IPS DF 6.9 (cell line): ENCODE measurements around the gene SH2D5.
A peak's percentile ranks its signal among the peaks of the same experiment; 100 is the strongest.
"Not testable (repeated sequence)": the region's sequence is repeated elsewhere in the genome, so short reads cannot be mapped to it uniquely, and the experiment has no call there.

Source experiments
- DNase-seq: peaks from one replicate; pipeline ENCODE4 v3.0.0-alpha.2; 2013; ENCODE audit warnings: low read depth, low spot score
- H3K27ac ChIP-seq: one replicate; pipeline ENCODE4 v1.5.1; 2013; ENCODE audit warnings: low read length, control low read depth
- H3K27me3 ChIP-seq: 2 replicates; pipeline ENCODE4 v1.6.1; 2013; ENCODE audit warnings: mild to moderate bottlenecking, low read length; ENCODE audit not compliant: control insufficient read depth, insufficient read depth
- H3K36me3 ChIP-seq: 2 replicates; pipeline ENCODE4 v1.6.1; 2013; ENCODE audit warnings: low read length; ENCODE audit not compliant: control insufficient read depth, insufficient read depth
- H3K4me1 ChIP-seq: 2 replicates; pipeline ENCODE4 v1.6.1; 2013; ENCODE audit warnings: low read length; ENCODE audit not compliant: control insufficient read depth, insufficient read depth
- H3K4me3 ChIP-seq: 2 replicates; pipeline ENCODE4 v1.5.1; 2013; ENCODE audit warnings: mild to moderate bottlenecking, low read length
- H3K9me3 ChIP-seq: 2 replicates; pipeline ENCODE4 v1.6.1; 2013; ENCODE audit warnings: low read length, inconsistent platforms; ENCODE audit not compliant: control insufficient read depth, insufficient read depth
- WGBS: extraction: QIAGEN DNeasy Blood & Tissue Kit; methylation state at CpG from one replicate; pipeline ENCODE4 v1.1.7; 2013; ENCODE audit warnings: mixed read lengths, missing lambda C conversion rate; ENCODE audit not compliant: insufficient read length, insufficient coverage; 5-methylcytosine and 5-hydroxymethylcytosine counted together

The SH2D5 gene

DNA sequence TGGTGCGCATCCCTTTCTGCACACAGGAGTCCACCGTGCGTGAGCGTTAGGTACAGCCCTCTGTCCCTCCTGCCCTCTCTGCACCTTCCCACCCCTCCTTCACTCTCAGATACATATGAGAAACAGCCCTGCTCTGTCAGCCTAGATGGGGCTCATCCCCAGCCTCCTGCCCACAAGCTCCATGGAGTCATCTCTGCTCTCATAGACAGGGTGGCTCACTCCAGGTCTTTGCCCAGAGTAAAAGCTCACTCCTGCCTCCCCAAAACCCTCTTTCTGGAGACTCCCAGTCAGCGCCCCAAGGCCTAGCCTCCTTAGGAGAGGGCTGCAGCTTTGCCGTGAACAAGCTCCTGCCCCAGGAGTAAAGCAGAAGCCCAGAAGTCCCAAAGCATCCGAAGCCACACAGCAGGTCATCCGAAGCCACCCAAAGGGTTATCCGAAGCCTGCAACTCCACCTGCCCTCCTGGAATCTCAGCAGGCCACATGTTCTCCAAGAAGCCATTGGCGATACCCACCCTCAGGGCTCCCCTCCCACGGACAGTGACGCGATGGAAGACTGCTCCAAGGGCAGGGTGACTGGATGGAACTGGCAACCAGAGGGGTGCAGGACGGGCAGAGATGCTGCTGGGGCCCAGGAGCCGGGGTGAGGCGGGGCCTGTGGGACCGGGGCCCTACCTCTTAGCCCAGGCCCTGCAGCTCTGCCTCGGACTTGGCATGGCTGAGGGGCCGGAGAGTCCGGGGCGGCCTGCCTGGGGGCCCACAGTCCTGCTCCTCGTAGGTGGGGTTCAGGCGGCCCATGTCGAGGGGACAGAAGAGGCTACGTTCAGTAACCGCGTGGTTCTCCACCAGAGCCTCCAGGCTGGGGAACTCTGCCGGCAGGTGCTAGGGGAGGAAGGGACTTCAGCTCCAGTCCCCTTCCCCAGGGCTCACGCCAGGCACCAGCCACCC, 11.1 kb downstream of the SH2D5 start:
- no peak for DNase-seq
- H3K36me3 ChIP-seq: no peaks in the 10 kb centered on the region; the same call in 1 of the 2 replicates
- H3K27ac ChIP-seq: no peak overlapping the region
- WGBS: no CpG with 5 or more reads among the region's 29 CpGs
- H3K4me3 ChIP-seq: no peak overlapping the region
- peaks cover 2% of the 10 kb centered on the region; the same call in 1 of the 2 replicates for H3K4me1 ChIP-seq
- H3K27me3 ChIP-seq: no peaks in the 10 kb centered on the region
- no peaks in the 10 kb centered on the region for H3K9me3 ChIP-seq

DNA sequence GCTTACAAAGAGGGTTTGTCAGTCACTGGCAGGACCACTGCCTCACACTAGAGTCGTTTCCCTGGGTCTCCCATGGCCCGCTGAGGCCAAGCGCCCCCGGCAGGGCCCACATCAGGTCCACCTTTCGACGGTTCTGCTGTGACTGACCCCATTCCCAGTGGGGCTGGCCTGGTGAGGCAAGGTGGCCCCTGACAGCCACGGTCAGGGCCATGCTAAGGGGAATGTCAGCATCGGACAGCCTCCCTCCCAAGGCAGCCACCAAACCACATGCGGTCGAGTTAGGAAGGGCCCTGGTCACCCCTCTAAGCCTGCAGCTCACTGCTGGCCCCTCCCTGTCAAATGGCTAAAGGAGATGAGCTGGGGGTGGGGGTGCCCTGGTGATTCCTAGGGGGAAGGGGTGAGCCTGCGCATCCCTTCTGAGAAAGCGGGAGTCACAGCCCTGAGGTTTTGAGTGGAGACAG, 11.8 kb downstream of the SH2D5 start:
- no peak for DNase-seq
- no peaks in the 10 kb centered on the region for H3K27me3 ChIP-seq
- H3K27ac ChIP-seq: no peak overlapping the region
- no peak overlapping the region for H3K4me3 ChIP-seq
- no peaks in the 10 kb centered on the region for H3K9me3 ChIP-seq
- WGBS: no CpG with 5 or more reads among the region's 12 CpGs
- peaks cover 4% of the 10 kb centered on the region; the same call in 1 of the 2 replicates for H3K4me1 ChIP-seq
- no peaks in the 10 kb centered on the region; the same call in 1 of the 2 replicates for H3K36me3 ChIP-seq

DNA sequence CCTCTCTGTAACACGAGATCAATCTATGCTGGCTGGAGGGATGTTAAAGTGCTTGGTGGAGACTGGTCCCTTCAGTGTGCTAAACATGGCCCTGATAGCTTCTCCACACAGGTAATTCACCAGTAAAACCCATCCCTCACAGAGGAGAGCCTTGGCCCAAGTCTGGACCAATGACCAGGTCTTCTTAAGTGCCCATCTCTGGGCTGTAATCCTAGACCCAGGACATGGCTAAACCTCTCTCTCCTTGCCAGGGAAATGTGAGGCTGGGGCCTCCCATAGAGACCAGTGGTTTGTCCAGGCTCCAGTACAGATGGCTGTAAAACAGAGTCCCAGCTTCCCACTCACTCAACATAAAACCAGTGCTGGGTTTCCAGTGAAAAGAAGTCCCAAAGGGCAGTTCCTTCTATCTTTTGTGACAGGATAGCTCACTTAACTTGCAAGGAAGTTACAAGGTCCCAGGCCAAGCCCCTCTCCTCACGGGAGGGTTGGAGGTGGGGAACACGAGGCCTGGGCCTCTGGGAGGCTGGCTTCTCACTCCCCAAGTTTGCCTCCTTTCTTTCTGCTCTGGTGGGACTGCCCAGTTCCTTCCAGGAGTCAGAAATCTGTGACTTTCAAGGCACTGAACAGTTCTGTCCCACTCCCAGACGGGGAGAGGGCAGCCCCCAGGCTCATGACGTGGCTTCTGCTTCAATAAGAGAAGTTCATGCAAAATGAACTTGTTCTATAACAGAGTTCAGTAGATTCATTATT, 12.5 kb downstream of the SH2D5 start:
- DNase-seq: no peak
- no peaks in the 10 kb centered on the region for H3K27me3 ChIP-seq

DNA sequence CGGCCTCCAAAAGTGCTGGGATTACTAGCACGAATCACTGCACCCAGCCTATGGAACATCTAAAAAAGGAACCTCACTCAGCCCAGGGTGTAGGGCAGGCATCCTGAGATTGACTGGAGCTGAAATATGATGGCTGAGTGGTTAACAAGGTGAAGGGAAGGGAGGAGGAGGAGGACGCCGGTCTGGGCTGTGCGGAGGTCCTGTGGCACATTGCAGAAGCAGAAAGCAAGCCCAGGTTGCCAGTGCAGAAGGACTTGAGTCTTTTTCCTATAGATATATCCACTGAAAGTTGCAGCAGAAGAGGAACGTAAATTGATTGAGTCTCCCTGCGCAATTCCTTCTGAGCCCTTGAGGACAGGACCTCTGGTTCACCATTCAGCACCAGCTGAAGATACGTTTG, 13.2 kb downstream of the SH2D5 start:
- H3K36me3 ChIP-seq: no peaks in the 10 kb centered on the region; the same call in 1 of the 2 replicates
- no peak for DNase-seq
- no peaks in the 10 kb centered on the region for H3K27me3 ChIP-seq
- H3K4me1 ChIP-seq: peaks cover 4% of the 10 kb centered on the region; the same call in 1 of the 2 replicates
- no CpG with 5 or more reads among the region's 8 CpGs for WGBS
- no peaks in the 10 kb centered on the region for H3K9me3 ChIP-seq
- H3K27ac ChIP-seq: no peak overlapping the region
- H3K4me3 ChIP-seq: no peak overlapping the region

More for the DNA sequence above, 12.5 kb downstream of the SH2D5 start:
- no CpG with 5 or more reads among the region's 5 CpGs for WGBS
- Histone ChIP-seq H3K36me3 (no peaks in the 10 kb centered on the region; the same call in 1 of the 2 replicates), H3K4me3 (no peak overlapping the region), H3K9me3 (no peaks in the 10 kb centered on the region), H3K27ac (no peak overlapping the region), H3K4me1 (peaks cover 4% of the 10 kb centered on the region; the same call in 1 of the 2 replicates)

DNA sequence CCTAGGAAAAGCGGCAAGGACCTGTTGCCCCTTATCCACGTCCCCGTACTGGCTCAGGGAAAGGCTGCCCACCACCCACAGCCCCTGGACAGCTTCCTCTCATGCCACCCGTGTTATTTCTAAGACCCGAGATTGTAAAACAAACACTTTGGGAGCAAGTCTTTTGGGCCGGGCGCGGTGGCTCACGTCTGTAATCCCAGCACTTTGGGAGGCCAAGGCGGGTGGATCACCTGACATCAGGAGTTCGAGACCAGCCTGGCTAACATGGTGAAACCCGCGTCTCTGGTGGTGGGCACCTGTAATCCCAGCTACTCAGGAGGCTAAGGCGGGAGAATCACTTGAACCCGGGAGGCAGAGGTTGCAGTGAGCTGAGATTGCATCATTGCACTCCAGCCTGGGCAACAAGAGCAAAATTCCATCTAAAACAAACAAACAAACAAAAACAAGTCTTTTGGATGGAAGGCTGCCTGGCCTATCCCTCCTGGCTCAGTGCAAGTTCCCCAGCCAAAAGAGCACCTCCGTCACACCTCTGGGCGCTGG, 14.1 kb downstream of the SH2D5 start:
- no CpG with 5 or more reads among the region's 17 CpGs for WGBS
- peak overlapping the region; percentile 67; the same call in 1 of the 2 replicates for H3K4me3 ChIP-seq
- not testable (repeated sequence) for H3K27me3 ChIP-seq, H3K9me3 ChIP-seq, H3K36me3 ChIP-seq, H3K4me1 ChIP-seq, DNase-seq, H3K27ac ChIP-seq

DNA sequence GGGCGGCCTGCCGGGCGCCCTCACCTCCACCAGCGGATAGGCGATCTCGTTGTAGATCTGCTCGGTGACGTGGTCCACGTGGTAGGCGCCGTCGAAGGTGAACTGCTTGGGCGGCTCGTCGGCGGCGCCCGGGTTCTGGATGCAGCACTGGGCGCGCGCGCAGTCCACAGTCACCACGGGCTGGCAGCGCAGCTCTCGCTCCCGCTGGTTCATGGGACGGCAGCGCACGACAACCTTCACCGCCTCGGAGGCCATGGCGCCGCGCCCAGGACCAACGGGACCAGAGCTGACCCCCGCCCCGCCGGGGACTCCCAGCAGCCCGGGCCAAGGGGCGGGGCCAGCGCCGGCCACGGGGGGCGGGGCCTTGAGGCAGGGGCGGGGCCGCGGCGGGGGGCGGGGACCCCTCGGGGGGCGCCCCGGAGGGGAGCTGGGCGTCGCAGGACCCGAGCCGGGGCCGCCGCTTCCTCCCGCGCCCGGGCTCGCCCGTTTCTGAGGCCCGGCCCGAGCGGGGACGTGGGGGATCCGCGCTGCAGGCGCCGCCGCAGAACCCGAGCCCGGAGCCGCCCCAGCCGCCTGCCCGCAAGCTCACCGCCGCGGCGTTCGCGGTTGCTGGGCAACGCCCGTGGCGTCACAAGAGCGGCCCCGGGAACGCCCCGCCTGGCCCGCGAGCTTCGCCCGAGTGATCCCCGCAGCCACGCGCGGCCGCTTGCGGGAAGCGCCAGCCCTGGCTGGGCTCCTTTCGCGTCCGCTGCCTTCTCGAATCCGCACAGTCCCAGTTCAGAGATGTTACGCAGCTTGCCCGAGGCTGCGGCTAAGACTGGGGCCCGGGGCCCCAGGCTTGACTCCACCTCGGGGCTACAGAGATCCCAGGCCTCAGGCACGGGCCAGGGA, 14.8 kb downstream of the SH2D5 start, which contains the start of gene KIF17:
Gene KIF17, minus strand, starts transcription at position 556 of the 891 bp plus-strand sequence. Its CDS starts 301 bp downstream, at position 255.
- Histone ChIP-seq H3K4me3 (peak within 1 kb of the TSS; percentile 67), H3K36me3 (no peaks in the 10 kb centered on the region), H3K9me3 (no peaks in the 10 kb centered on the region), H3K4me1 (peaks cover 3% of the 10 kb centered on the region; the same call in 1 of the 2 replicates), H3K27ac (no peak within 1 kb of the TSS), H3K27me3 (no peaks in the 10 kb centered on the region)
- DNase-seq: no peak
- WGBS: no CpG with 5 or more reads among the region's 112 CpGs

DNA sequence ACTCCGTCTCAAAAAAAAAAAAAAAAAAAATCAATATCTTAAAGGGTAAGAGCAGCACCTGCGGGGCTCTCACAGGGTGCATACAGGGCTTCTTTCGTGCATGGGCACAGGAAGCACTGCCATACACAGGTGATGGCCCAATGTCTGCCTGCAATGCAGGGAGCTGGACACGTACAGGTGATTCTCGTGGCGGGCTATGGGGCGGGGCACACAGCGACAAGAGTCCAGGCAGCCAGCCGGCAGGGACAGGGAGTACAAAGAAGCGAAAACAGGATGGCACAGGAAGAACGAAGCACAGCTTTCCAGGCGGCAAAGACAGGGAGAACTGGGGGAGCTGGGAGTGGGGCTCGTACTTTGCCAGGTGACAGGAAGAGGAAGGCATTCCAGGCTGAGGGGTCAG, 16.3 kb downstream of the SH2D5 start:
- Histone ChIP-seq H3K4me3 (no peak overlapping the region), H3K36me3 (no peaks in the 10 kb centered on the region), H3K27me3 (no peaks in the 10 kb centered on the region), H3K27ac (no peak overlapping the region), H3K9me3 (no peaks in the 10 kb centered on the region), H3K4me1 (peaks cover 2% of the 10 kb centered on the region; the same call in 1 of the 2 replicates)
- DNase-seq: no peak
- no CpG with 5 or more reads among the region's 13 CpGs for WGBS

DNA sequence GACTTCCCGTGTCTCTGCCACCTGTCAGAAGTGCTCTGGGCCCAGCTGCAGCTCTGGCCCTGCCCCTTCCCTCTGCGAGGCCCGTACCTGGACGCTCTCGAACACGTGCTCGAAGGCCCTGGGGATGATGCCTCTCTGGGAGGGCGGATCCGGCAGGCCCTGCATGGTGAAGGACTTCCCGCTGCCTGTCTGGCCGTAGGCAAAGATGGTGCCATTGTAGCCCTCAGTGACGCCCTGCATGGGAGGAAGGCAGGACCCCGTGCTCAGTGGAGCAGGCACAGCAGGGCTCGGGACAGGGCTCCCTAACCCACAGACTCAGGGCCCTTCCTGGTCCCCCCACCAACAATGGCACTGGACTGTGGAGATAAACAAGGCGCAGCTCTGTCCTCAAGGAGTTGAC, 17.1 kb downstream of the SH2D5 start:
- no peaks in the 10 kb centered on the region for H3K9me3 ChIP-seq
- H3K4me1 ChIP-seq: peaks cover 2% of the 10 kb centered on the region; the same call in 1 of the 2 replicates
- no peaks in the 10 kb centered on the region for H3K27me3 ChIP-seq
- H3K4me3 ChIP-seq: no peak overlapping the region
- no peak overlapping the region for H3K27ac ChIP-seq
- no peak for DNase-seq
- WGBS: no CpG with 5 or more reads among the region's 15 CpGs
- no peaks in the 10 kb centered on the region for H3K36me3 ChIP-seq

DNA sequence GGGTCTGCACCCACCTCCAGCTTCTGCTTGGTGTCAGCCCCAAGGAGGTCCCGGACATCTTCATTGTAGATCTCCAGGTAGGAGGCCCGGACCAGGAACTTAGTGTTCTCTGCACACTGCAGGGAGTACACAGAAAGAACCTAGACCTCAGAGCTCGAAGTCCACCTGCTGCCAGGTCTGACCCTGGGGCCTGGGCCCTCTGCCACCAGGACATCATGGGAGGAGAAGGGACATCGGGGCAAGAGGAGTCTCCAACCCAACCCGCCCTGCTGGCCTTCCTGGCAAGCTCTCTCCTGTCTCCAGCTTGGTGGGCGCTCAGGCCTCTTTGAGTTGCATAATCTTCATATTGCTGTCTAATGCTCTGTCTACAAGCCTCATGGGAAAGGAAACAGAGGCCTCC, 19.1 kb downstream of the SH2D5 start:
- Histone ChIP-seq H3K27me3 (no peaks in the 10 kb centered on the region), H3K36me3 (no peaks in the 10 kb centered on the region), H3K9me3 (no peaks in the 10 kb centered on the region), H3K4me3 (no peak overlapping the region), H3K27ac (no peak overlapping the region), H3K4me1 (peaks cover 2% of the 10 kb centered on the region; the same call in 1 of the 2 replicates)
- WGBS: no CpG with 5 or more reads among the region's 6 CpGs
- DNase-seq: no peak
